ENCODE data around the gene ZNF234.

The ZNF234 gene

DNA sequence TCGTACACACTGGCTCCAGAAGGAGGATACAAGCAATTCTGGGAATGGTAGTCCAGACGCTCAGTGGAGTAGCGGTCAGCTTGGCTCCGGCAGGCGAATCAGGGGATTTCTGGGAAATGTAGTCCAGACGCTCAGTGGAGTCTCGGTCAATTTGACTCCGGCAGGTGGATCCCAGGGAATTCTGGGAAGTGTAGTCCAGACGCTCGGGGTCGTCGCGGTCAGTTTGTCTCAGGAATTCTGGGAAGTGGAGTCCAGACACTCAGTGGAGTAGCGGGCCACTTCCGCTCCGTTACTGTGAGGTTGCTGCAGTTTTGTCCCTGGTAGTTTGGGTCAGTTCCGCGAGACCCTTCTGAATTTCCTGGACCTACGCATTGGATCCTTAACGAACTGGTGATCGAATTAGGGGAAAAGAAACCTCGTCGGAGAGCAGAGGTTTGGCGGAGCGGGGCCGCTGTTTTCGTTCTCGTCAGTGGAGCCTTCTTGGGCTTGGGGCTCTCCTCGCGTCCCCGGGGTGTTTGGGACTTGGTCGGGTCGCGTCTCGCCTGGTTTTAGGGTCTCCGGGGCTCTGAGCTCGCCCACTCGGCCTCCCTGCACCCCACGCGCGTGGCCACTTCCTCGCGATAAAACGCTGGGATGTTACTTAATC, 28.1 kb upstream of the ZNF234 start, which contains the start of gene ZNF225:
ZNF225 (plus strand) TSS at position 262 of the 646 bp plus-strand sequence. CDS start 2,429 bp downstream, outside the sequence.
- TF ChIP-seq, protein P1, sequence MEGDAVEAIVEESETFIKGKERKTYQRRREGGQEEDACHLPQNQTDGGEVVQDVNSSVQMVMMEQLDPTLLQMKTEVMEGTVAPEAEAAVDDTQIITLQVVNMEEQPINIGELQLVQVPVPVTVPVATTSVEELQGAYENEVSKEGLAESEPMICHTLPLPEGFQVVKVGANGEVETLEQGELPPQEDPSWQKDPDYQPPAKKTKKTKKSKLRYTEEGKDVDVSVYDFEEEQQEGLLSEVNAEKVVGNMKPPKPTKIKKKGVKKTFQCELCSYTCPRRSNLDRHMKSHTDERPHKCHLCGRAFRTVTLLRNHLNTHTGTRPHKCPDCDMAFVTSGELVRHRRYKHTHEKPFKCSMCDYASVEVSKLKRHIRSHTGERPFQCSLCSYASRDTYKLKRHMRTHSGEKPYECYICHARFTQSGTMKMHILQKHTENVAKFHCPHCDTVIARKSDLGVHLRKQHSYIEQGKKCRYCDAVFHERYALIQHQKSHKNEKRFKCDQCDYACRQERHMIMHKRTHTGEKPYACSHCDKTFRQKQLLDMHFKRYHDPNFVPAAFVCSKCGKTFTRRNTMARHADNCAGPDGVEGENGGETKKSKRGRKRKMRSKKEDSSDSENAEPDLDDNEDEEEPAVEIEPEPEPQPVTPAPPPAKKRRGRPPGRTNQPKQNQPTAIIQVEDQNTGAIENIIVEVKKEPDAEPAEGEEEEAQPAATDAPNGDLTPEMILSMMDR (IDR thresholded peaks at IDR 0.05), result no peak

GRCh38 chr19:44113784-44114390, 27.5 kb upstream of the ZNF234 start:
- TF ChIP-seq, protein P1 (IDR thresholded peaks at IDR 0.05), result no peak

DNA sequence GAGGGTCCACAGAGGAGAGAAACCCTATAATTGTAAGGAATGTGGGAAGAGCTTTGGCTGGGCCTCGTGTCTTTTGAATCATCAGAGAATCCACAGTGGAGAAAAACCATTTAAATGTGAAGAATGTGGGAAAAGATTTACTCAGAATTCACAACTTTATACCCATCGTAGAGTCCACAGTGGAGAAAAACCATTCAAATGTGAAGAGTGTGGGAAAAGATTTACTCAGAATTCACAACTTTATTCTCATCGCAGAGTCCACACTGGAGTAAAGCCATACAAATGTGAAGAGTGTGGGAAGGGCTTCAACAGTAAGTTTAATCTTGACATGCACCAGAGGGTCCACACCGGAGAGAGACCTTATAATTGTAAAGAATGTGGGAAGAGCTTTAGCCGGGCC, 9.4 kb upstream of the ZNF234 start:
- TF ChIP-seq, protein P1 (IDR thresholded peaks at IDR 0.05), result no peak

- TF ChIP-seq, protein P1 (IDR thresholded peaks at IDR 0.05), result no peak
Measured at GRCh38 chr19:44142059-44142433, 692 bp downstream of the ZNF234 start.

DNA sequence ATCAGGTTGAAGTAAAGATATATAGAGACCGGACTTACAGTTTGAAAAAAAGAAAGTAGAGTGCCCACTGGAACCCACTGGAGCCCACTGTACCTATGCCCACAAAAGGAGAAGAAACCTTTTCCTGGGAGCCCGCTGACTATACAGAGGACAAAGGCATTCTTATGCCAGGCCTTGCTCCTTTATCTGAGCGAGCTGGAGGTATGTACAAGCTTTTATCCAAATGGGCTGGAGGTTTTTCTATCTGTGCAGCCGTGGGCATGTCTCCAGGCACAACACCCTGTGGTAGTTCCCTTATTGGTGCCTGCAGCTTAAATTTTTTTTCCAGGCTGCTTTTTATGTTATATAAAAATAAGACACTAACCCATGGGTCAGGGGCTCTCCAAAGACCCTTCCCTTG, 8.4 kb downstream of the ZNF234 start:
- TF ChIP-seq, protein P1 (IDR thresholded peaks at IDR 0.05), result no peak

- TF ChIP-seq, protein P1 (IDR thresholded peaks at IDR 0.05), result no peak
Measured at GRCh38 chr19:44151491-44151890, 10.1 kb downstream of the ZNF234 start.

DNA sequence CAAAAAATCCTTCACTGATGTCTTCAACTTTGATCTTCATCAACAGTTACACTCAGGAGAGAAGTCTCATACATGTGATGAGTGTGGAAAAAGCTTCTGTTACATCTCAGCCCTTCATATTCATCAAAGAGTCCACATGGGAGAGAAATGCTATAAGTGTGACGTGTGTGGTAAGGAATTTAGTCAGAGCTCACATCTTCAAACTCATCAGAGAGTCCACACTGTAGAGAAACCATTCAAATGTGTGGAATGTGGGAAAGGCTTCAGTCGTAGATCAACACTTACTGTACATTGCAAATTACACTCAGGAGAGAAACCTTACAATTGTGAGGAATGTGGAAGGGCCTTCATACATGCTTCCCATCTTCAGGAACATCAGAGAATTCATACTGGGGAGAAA, 15.1 kb downstream of the ZNF234 start:
- TF ChIP-seq, protein P1 (IDR thresholded peaks at IDR 0.05), result no peak
